ENCODE measurements around the gene TRIM44. TPM values are rescaled to one million over a fixed set of nuclear protein-coding genes. Genes with fewer than 3 reads are reported as not detected.

Gene TRIM44
- total RNA-seq, 1 experiment from 2014 or later = 32.2 TPM

GRCh38 chr11:35787626-35788025, 125.1 kb downstream of the TRIM44 start:
- DNase-seq (ENCODE audit: low spot score) = no peak

- no peak for DNase-seq (ENCODE audit: low spot score)
These were observed 128.7 kb downstream of the TRIM44 start for GRCh38 chr11:35791088-35791958.

- no peak for DNase-seq (ENCODE audit: low spot score)
These were observed 129.7 kb downstream of the TRIM44 start for GRCh38 chr11:35792148-35792845.

- DNase-seq (ENCODE audit: low spot score) = no peak
These were observed 130.2 kb downstream of the TRIM44 start for GRCh38 chr11:35792846-35793192.

- DNase-seq (ENCODE audit: low spot score) = no peak
These were observed 131.8 kb downstream of the TRIM44 start for GRCh38 chr11:35794333-35794732.

GRCh38 chr11:35794850-35795249, 132.3 kb downstream of the TRIM44 start:
- no peak for DNase-seq (ENCODE audit: low spot score)

GRCh38 chr11:35796562-35796961, 134.0 kb downstream of the TRIM44 start:
- no peak for DNase-seq (ENCODE audit: low spot score)

- DNase-seq (ENCODE audit: low spot score) = no peak
These were observed 135.8 kb downstream of the TRIM44 start for GRCh38 chr11:35798423-35798822.

- DNase-seq (ENCODE audit: low spot score) = no peak
These were observed 136.4 kb downstream of the TRIM44 start for GRCh38 chr11:35798983-35799382.

- DNase-seq (ENCODE audit: low spot score) = no peak
These were observed 137.1 kb downstream of the TRIM44 start for GRCh38 chr11:35799655-35800054.

- no peak for DNase-seq (ENCODE audit: low spot score)
These were observed 138.7 kb downstream of the TRIM44 start for GRCh38 chr11:35800970-35801953.

GRCh38 chr11:35802221-35802620, 139.6 kb downstream of the TRIM44 start:
- no peak for DNase-seq (ENCODE audit: low spot score)

GRCh38 chr11:35802672-35803071, 140.1 kb downstream of the TRIM44 start:
- DNase-seq (ENCODE audit: low spot score) = no peak

- DNase-seq (ENCODE audit: low spot score) = no peak
These were observed 140.5 kb downstream of the TRIM44 start for GRCh38 chr11:35803115-35803514.

- DNase-seq (ENCODE audit: low spot score) = no peak
These were observed 142.0 kb downstream of the TRIM44 start for GRCh38 chr11:35804451-35805040.

- DNase-seq (ENCODE audit: low spot score) = no peak
These were observed 147.0 kb downstream of the TRIM44 start for GRCh38 chr11:35809561-35809960.

GRCh38 chr11:35810045-35810645, 147.6 kb downstream of the TRIM44 start:
- DNase-seq (ENCODE audit: low spot score) = no peak

- DNase-seq (ENCODE audit: low spot score) = no peak
These were observed 149.2 kb downstream of the TRIM44 start for GRCh38 chr11:35811783-35812182.

- no peak for DNase-seq (ENCODE audit: low spot score)
These were observed 150.3 kb downstream of the TRIM44 start for GRCh38 chr11:35812828-35813227.

GRCh38 chr11:35814081-35814695, 151.6 kb downstream of the TRIM44 start:
- DNase-seq (ENCODE audit: low spot score) = no peak

Data from HT-29 (cell line).